K562 (cell line): ENCODE data around the gene MRPL52. TPM values are rescaled to one million over a fixed set of nuclear protein-coding genes. Genes with fewer than 3 reads are reported as not detected.

ENCODE experiments used
- CBX1 ChIP-seq: sonication (generic); IDR thresholded peaks from 2 replicates; pipeline ENCODE4 v1.6.1; 2016; ENCODE audit warnings: antibody characterized with exemption, low read depth, mild to moderate bottlenecking
- E2F3 ChIP-seq: fragments of 250-450 bp; sonication (Bioruptor Pico); IDR thresholded peaks from 2 replicates; pipeline ENCODE4 v1.4.0; 2020; ENCODE audit warnings: mild to moderate bottlenecking
- ELF1 ChIP-seq: fragments of 200-800 bp; sonication (Bioruptor generic); IDR thresholded peaks from 2 replicates; pipeline ENCODE4 v1.6.1; 2016; ENCODE audit warnings: missing genetic modification characterization, missing compliant biosample characterization
- HDGF ChIP-seq: fragments of 450-650 bp; IDR thresholded peaks from 2 replicates; pipeline ENCODE4 v1.6.1; 2016
- HMG20A ChIP-seq: fragments of 450-650 bp; formaldehyde crosslinking; conservative IDR thresholded peaks from 2 replicates; pipeline ENCODE4 v1.4.0; 2020; ENCODE audit warnings: mild to moderate bottlenecking, mixed read lengths
- HOXB6 ChIP-seq: fragments of 250-450 bp; sonication (Bioruptor Pico); IDR thresholded peaks from 2 replicates; pipeline ENCODE4 v1.5.1; 2022; ENCODE audit warnings: mild to moderate bottlenecking, borderline replicate concordance
- HSF4 ChIP-seq: fragments of 250-450 bp; sonication (Bioruptor Pico); IDR thresholded peaks from 2 replicates; pipeline ENCODE4 v2.1.2; 2022; ENCODE audit warnings: mild to moderate bottlenecking, moderate library complexity, borderline replicate concordance
- KAT7 ChIP-seq: sonication (generic); formaldehyde crosslinking; IDR thresholded peaks from 2 replicates; pipeline ENCODE4 v1.8.0; 2022; ENCODE audit warnings: missing genetic modification reagents, mild to moderate bottlenecking, borderline replicate concordance
- KLF6 ChIP-seq: fragments of 250-450 bp; sonication (Bioruptor Pico); IDR thresholded peaks from 2 replicates; pipeline ENCODE4 v1.4.0; 2020; ENCODE audit warnings: mild to moderate bottlenecking, moderate library complexity, borderline replicate concordance
- MAZ ChIP-seq, 2 experiments: fragments of 450-650 bp in 1 of 2; sonication (generic) in 1 of 2; formaldehyde crosslinking; IDR thresholded peaks in 1 of 2; conservative IDR thresholded peaks in 1 of 2; 2 replicates each; pipeline versions ENCODE4 v1.4.0 to v1.5.0; 2020; ENCODE audit warnings: mild to moderate bottlenecking in 1 of 2, missing genetic modification reagents in 1 of 2
- NEUROD1 ChIP-seq: fragments of 150-350 bp; IDR thresholded peaks from 2 replicates; pipeline ENCODE4 v1.6.1; 2014; ENCODE audit warnings: borderline replicate concordance, low read length, low read depth; ENCODE audit not compliant: partially characterized antibody
- OTX1 ChIP-seq: fragments of 450-650 bp; formaldehyde crosslinking; IDR thresholded peaks from 2 replicates; pipeline ENCODE4 v1.4.0; 2022; ENCODE audit warnings: mild to moderate bottlenecking
- POLR2G ChIP-seq: fragments of 200-400 bp; formaldehyde crosslinking; IDR thresholded peaks from 2 replicates; pipeline ENCODE4 v1.6.1; 2017; ENCODE audit warnings: low read depth, mild to moderate bottlenecking, antibody characterized with exemption, low read length, moderate library complexity
- POLR2H ChIP-seq: IDR thresholded peaks from 2 replicates; pipeline ENCODE4 v1.6.1; 2016; ENCODE audit warnings: missing genetic modification characterization, low read depth, mild to moderate bottlenecking, control low read depth, missing compliant biosample characterization, moderate library complexity
- PYGO2 ChIP-seq: fragments of 450-650 bp; IDR thresholded peaks from 2 replicates; pipeline ENCODE4 v1.6.1; 2016; ENCODE audit warnings: mild to moderate bottlenecking, missing genetic modification characterization, moderate library complexity, missing compliant biosample characterization
- SMARCA5 ChIP-seq: fragments of 450-650 bp; IDR thresholded peaks from 2 replicates; pipeline ENCODE4 v1.6.1; 2016
- SOX6 ChIP-seq: fragments of 450-650 bp; IDR thresholded peaks from 2 replicates; pipeline ENCODE4 v1.6.1; 2014; ENCODE audit warnings: mild to moderate bottlenecking
- SPI1 ChIP-seq: IDR thresholded peaks from 2 replicates; pipeline ENCODE4 v1.6.1; 2011; ENCODE audit warnings: low read depth, low read length, control low read depth, borderline replicate concordance
- SRF ChIP-seq, 2 experiments: fragments of 250-450, 450-650 bp in 1 of 2; sonication (Bioruptor Pico) in 1 of 2; sonication (generic) in 1 of 2; formaldehyde crosslinking; IDR thresholded peaks; 2 replicates each; pipeline versions ENCODE4 v1.5.0 to v1.5.1; 2020 to 2022; ENCODE audit warnings: mild to moderate bottlenecking in 1 of 2, missing genetic modification reagents in 1 of 2
- SRSF3 ChIP-seq: fragments of 200-400 bp; formaldehyde crosslinking; IDR thresholded peaks from 2 replicates; pipeline ENCODE4 v1.6.1; 2016; ENCODE audit warnings: mild to moderate bottlenecking, low read length, moderate library complexity; ENCODE audit not compliant: insufficient read depth
- TRIM24 ChIP-seq, 2 experiments: fragments of 450-650 bp; IDR thresholded peaks; 2 replicates each; pipeline ENCODE4 v1.6.1; 2016
- TSC22D4 ChIP-seq: fragments of 450-650 bp; IDR thresholded peaks from 2 replicates; pipeline ENCODE4 v1.6.1; 2016; ENCODE audit warnings: missing genetic modification characterization, missing biosample characterization, control low read depth
- ZNF212 ChIP-seq: fragments of 450-650 bp; formaldehyde crosslinking; IDR thresholded peaks from 2 replicates; pipeline ENCODE4 v1.4.0; 2020; ENCODE audit warnings: mild to moderate bottlenecking
- ZNF3 ChIP-seq: fragments of 250-450 bp; sonication (Bioruptor Pico); IDR thresholded peaks from 2 replicates; pipeline ENCODE4 v1.5.0; 2021; ENCODE audit warnings: mild to moderate bottlenecking, moderate library complexity
- ZNF699 ChIP-seq: fragments of 250-450 bp; sonication (Bioruptor Pico); IDR thresholded peaks from 2 replicates; pipeline ENCODE4 v1.8.0; 2021; ENCODE audit warnings: mild to moderate bottlenecking, moderate library complexity; ENCODE audit not compliant: insufficient replicate concordance
- polyA plus RNA-seq, 8 experiments: library from polyadenylated mRNA; depleted of rRNA in 4 of 8; stranded (reverse) in 5 of 8; unstranded in 3 of 8; fragments of >200 nt; fragmentation: Nextera tagmentation in 2 of 8; fragmentation: Illumina TruSeq in 1 of 8; extraction: Ambion mirVana in 2 of 8; extraction: Trizol in 1 of 8; gene quantifications; 2 replicates each; pipeline versions ENCODE4 v1.2.1 to v1.2.3, GENCODE V29; 2011 to 2014; ENCODE audit warnings: inconsistent platforms in 1 of 8, missing spikeins in 1 of 8
- total RNA-seq, 7 experiments: library from RNA; depleted of rRNA in 6 of 7; stranded (reverse); fragments of >200 nt in 6 of 7; fragmentation: Illumina TruSeq in 2 of 7; extraction: Trizol in 2 of 7; gene quantifications; 2 replicates each; pipeline versions ENCODE4 v1.2.1 to v1.2.3, GENCODE V29; 2011 to 2021; ENCODE audit warnings: low replicate concordance in 1 of 7
- TF ChIP-seq, protein P1 (sequence below): fragments of 450-650 bp; IDR thresholded peaks from 2 replicates; pipeline ENCODE4 v1.6.1; 2016
- TF ChIP-seq, protein P2 (sequence below): fragments of 250-450 bp; sonication (Bioruptor Pico); IDR thresholded peaks from 2 replicates; pipeline ENCODE4 v1.5.0; 2021; ENCODE audit warnings: mild to moderate bottlenecking, borderline replicate concordance

The MRPL52 gene
- total and polyA plus RNA-seq, 9 of the 15 experiments (the other 6 are each of a cell fraction or from before 2014, with no cell fraction given): 56.5 to 213 (median 168) TPM

DNA sequence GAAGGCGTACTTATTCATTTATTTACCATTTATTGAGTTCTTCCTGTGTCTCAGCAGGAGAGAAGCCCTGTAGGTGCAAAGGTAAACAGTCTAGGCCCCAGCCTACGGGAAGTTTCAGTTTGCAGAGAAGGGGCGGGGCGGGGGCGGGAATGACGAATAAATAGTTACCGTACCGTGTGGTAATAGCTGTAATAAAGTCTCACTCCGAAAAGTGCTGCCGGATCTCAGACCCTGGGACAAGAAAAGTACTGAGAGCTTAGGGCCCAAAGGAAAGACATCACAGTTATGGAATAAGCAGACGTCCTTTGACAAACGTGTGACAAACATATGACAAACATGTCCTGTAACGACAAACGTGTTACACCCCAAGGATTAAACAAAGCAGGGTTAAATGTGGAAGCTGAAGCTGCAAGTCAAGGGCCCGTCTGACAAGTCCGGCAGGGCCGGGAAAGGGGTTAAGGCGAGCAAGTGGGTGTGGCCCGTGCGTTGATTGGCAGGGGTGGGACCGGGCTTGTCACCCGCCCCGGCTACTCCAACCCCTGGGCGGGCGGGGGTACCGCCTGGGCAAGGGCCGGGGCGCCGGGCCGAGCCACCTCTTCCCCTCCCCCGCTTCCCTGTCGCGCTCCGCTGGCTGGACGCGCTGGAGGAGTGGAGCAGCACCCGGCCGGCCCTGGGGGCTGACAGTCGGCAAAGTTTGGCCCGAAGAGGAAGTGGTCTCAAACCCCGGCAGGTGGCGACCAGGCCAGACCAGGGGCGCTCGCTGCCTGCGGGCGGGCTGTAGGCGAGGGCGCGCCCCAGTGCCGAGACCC, 41.7 kb downstream of the MRPL52 start, which contains the start of gene LRP10 (continued):
- TF ChIP-seq TRIM24 (IDR thresholded peaks at IDR 0.05) (peak in 1 of 2 experiments; percentile 5; a peak in 1 of 4 replicates), SOX6 (peak; percentile 7; the same call in 1 of the 2 replicates), POLR2H (tag) (peak; percentile 82), CBX1 (peak; percentile 74; the same call in 1 of the 2 replicates), SRSF3 (no peak), PYGO2 (no peak), KAT7 (peak; percentile 66; the same call in 1 of the 2 replicates), ZNF699 (no peak), OTX1 (CRISPR knock-in tag) (peak; percentile 27; the same call in 1 of the 2 replicates), E2F3 (0 out of 2 replicates have a peak, but pooled peaks have one; percentile 13), HOXB6 (no peak), ZNF212 (no peak), SRF (CRISPR knock-in tag; IDR thresholded peaks at IDR 0.05) (no peak), SPI1 (peak; percentile 93), TSC22D4 (tag) (no peak), HSF4 (CRISPR knock-in tag) (no peak), HMG20A (no peak), KLF6 (CRISPR knock-in tag) (peak; percentile 69; the same call in 1 of the 2 replicates), HDGF (no peak), ELF1 (tag) (peak; percentile 58; the same call in 1 of the 2 replicates), SMARCA5 (peak; percentile 10; the same call in 1 of the 2 replicates), ZNF3 (CRISPR knock-in tag) (no peak), POLR2G (peak; percentile 93), NEUROD1 (peak; percentile 6), MAZ (CRISPR knock-in tag; conservative IDR thresholded peaks at IDR 0.05 in 1 of 2, IDR thresholded peaks at IDR 0.05 in 1 of 2) (peak; percentile 85 to 93)
- TF ChIP-seq, protein P1, sequence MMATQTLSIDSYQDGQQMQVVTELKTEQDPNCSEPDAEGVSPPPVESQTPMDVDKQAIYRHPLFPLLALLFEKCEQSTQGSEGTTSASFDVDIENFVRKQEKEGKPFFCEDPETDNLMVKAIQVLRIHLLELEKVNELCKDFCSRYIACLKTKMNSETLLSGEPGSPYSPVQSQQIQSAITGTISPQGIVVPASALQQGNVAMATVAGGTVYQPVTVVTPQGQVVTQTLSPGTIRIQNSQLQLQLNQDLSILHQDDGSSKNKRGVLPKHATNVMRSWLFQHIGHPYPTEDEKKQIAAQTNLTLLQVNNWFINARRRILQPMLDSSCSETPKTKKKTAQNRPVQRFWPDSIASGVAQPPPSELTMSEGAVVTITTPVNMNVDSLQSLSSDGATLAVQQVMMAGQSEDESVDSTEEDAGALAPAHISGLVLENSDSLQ: peak; percentile 99
- TF ChIP-seq, protein P2, sequence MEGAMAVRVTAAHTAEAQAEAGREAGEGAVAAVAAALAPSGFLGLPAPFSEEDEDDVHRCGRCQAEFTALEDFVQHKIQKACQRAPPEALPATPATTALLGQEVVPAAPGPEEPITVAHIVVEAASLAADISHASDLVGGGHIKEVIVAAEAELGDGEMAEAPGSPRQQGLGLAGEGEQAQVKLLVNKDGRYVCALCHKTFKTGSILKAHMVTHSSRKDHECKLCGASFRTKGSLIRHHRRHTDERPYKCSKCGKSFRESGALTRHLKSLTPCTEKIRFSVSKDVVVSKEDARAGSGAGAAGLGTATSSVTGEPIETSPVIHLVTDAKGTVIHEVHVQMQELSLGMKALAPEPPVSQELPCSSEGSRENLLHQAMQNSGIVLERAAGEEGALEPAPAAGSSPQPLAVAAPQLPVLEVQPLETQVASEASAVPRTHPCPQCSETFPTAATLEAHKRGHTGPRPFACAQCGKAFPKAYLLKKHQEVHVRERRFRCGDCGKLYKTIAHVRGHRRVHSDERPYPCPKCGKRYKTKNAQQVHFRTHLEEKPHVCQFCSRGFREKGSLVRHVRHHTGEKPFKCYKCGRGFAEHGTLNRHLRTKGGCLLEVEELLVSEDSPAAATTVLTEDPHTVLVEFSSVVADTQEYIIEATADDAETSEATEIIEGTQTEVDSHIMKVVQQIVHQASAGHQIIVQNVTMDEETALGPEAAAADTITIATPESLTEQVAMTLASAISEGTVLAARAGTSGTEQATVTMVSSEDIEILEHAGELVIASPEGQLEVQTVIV (CRISPR knock-in tag): no peak
